ENCODE data around the gene MDK.
"Not testable (repeated sequence)": the region's sequence is repeated elsewhere in the genome, so short reads cannot be mapped to it uniquely, and the experiment has no call there.

Gene MDK

GRCh38 chr11:46367244-46367915 lies 14.1 kb upstream of the MDK start:
- DNase-seq (ENCODE audit: low spot score): peak; percentile 62

GRCh38 chr11:46367916-46368267 lies 13.6 kb upstream of the MDK start:
- DNase-seq (ENCODE audit: low spot score): no peak

GRCh38 chr11:46369458-46370152 lies 11.9 kb upstream of the MDK start:
- peak; percentile 85 for DNase-seq (ENCODE audit: low spot score)

GRCh38 chr11:46370253-46370652 lies 11.2 kb upstream of the MDK start:
- no peak for DNase-seq (ENCODE audit: low spot score)

- DNase-seq (ENCODE audit: low spot score): not testable (repeated sequence)
Measured at GRCh38 chr11:46371262-46371661, 10.2 kb upstream of the MDK start.

GRCh38 chr11:46372086-46372485 lies 9.4 kb upstream of the MDK start:
- DNase-seq (ENCODE audit: low spot score): no peak

- not testable (repeated sequence) for DNase-seq (ENCODE audit: low spot score)
Measured at GRCh38 chr11:46372501-46372900, 9.0 kb upstream of the MDK start.

- DNase-seq (ENCODE audit: low spot score): no peak
Measured at GRCh38 chr11:46373787-46374740, 7.4 kb upstream of the MDK start.

GRCh38 chr11:46374815-46375214 lies 6.7 kb upstream of the MDK start:
- no peak for DNase-seq (ENCODE audit: low spot score)

- no peak for DNase-seq (ENCODE audit: low spot score)
Measured at GRCh38 chr11:46375392-46376101, 5.9 kb upstream of the MDK start.

GRCh38 chr11:46376258-46377050 lies 5.0 kb upstream of the MDK start:
- DNase-seq (ENCODE audit: low spot score): no peak

GRCh38 chr11:46377290-46377689 lies 4.2 kb upstream of the MDK start:
- no peak for DNase-seq (ENCODE audit: low spot score)

GRCh38 chr11:46377831-46378230 lies 3.6 kb upstream of the MDK start:
- no peak for DNase-seq (ENCODE audit: low spot score)

GRCh38 chr11:46378296-46378695 lies 3.2 kb upstream of the MDK start:
- no peak for DNase-seq (ENCODE audit: low spot score)

- DNase-seq (ENCODE audit: low spot score): no peak
Measured at GRCh38 chr11:46378811-46379481, 2.5 kb upstream of the MDK start.

- DNase-seq (ENCODE audit: low spot score): not testable (repeated sequence)
Measured at GRCh38 chr11:46379482-46380293, 1.8 kb upstream of the MDK start.

- peak; percentile 78 for DNase-seq (ENCODE audit: low spot score)
Measured at GRCh38 chr11:46380340-46381047, 975 bp upstream of the MDK start.

GRCh38 chr11:46381819-46382645 lies 563 bp downstream of the MDK start:
- peak; percentile 55 for DNase-seq (ENCODE audit: low spot score)
